Epithelial cell of esophagus (primary cell): ENCODE measurements around the gene JPH3.

ENCODE experiments used
- DNase-seq: peaks from one replicate; pipeline ENCODE4 v3.0.0; 2010; ENCODE audit warnings: low read depth
- H3K4me3 ChIP-seq: 2 replicates; pipeline ENCODE4 v1.5.1; 2011; ENCODE audit warnings: mild to moderate bottlenecking, low read length, control low read depth
- CTCF ChIP-seq: IDR thresholded peaks from 2 replicates; pipeline ENCODE4 v1.5.1; 2011; ENCODE audit warnings: low read depth, mild to moderate bottlenecking, low read length, control low read depth, inconsistent platforms; ENCODE audit not compliant: insufficient read depth; ENCODE audit errors: missing control alignments

The JPH3 gene

GRCh38 chr16:87564524-87564778, 37.9 kb upstream of the JPH3 start:
- DNase-seq = no peak
- no peak for TF ChIP-seq CTCF
- H3K4me3 ChIP-seq = no peak overlapping the region

GRCh38 chr16:87569601-87570571, 32.4 kb upstream of the JPH3 start:
- no peak overlapping the region for H3K4me3 ChIP-seq
- no peak for TF ChIP-seq CTCF
- DNase-seq = no peak

GRCh38 chr16:87570572-87570937, 31.8 kb upstream of the JPH3 start:
- H3K4me3 ChIP-seq = no peak overlapping the region
- TF ChIP-seq CTCF = no peak
- no peak for DNase-seq

- DNase-seq = peak; percentile 37
- TF ChIP-seq CTCF = peak; percentile 41
- no peak overlapping the region for H3K4me3 ChIP-seq
Measured at GRCh38 chr16:87570938-87571867, 31.1 kb upstream of the JPH3 start.

GRCh38 chr16:87571868-87572244, 30.5 kb upstream of the JPH3 start:
- no peak for TF ChIP-seq CTCF
- no peak for DNase-seq
- H3K4me3 ChIP-seq = no peak overlapping the region

GRCh38 chr16:87572959-87573358, 29.3 kb upstream of the JPH3 start:
- TF ChIP-seq CTCF = no peak
- DNase-seq = no peak
- H3K4me3 ChIP-seq = no peak overlapping the region
